GM12878 (cell line): ENCODE measurements around the gene FHOD3. TPM values are rescaled to one million over a fixed set of nuclear protein-coding genes. Genes with fewer than 3 reads are reported as not detected.

Experiments used
- ATAC-seq: fragments of 200-7000 bp; cut with Tn5 transposase; 3 replicates; pipeline ENCODE4 v1.9.1; 2020; ENCODE audit warnings: mild to moderate bottlenecking, moderate library complexity
- BruUV-seq: library from RNA; stranded (reverse); fragments of 400-500 nt; replicated peaks from 2 replicates; lab custom pipeline; 2021; lab: Mats Ljungman, UMichigan
- CTCF ChIA-PET: fragments of 300-600 bp; sonication (Branson Sonifier 250); formaldehyde crosslinking; extraction: SDS; loops from one replicate; lab custom pipeline; 2021; ENCODE audit warnings: inconsistent platforms; lab: Yijun Ruan, JAX
- POLR2A ChIA-PET: fragments of 350-600 bp; formaldehyde crosslinking; extraction: SDS; loops from one replicate; lab custom pipeline; 2021; ENCODE audit warnings: inconsistent platforms; lab: Charles Lee
- RAD21 ChIA-PET: fragments of 300-600 bp; sonication (Branson Sonifier 250); formaldehyde crosslinking; loops from one replicate; lab custom pipeline; 2023; ENCODE audit warnings: antibody characterized with exemption; ENCODE audit not compliant: unreplicated experiment; lab: Charles Lee
- SMC1A ChIA-PET: fragments of 300-600 bp; sonication (Branson Sonifier 250); formaldehyde crosslinking; loops from one replicate; lab custom pipeline; 2023; ENCODE audit not compliant: unreplicated experiment, uncharacterized antibody; lab: Charles Lee
- DNase-seq: peaks from one replicate; pipeline ENCODE4 v3.0.0-alpha.2; 2011; ENCODE audit warnings: low read depth, low spot score
- FAIRE-seq: peaks from 3 replicates; lab custom pipeline; 2011; peaks lifted over from hg19 to GRCh38; lab: Jason Lieb, UNC
- H2AFZ ChIP-seq: 2 replicates; pipeline ENCODE4 v1.6.0; 2011; ENCODE audit warnings: low read depth, low read length, control low read depth; ENCODE audit not compliant: control insufficient read depth
- H3K27ac ChIP-seq: 2 replicates; pipeline ENCODE4 v1.5.1; 2011; ENCODE audit warnings: control low read depth; ENCODE audit not compliant: control insufficient read depth, insufficient read depth
- H3K27me3 ChIP-seq, 2 experiments: replicated peaks in 1 of 2; 2 replicates each; pipeline versions ENCODE4 v1.6.0 to v1.6.1; 2011; ENCODE audit warnings: low read length in 1 of 2; ENCODE audit not compliant: control insufficient read depth in 2 of 2, insufficient read depth in 2 of 2
- H3K36me3 ChIP-seq, 2 experiments: 2 replicates each; pipeline ENCODE4 v1.5.1; 2011; ENCODE audit warnings: low read length in 1 of 2; ENCODE audit not compliant: control insufficient read depth in 2 of 2, insufficient read depth in 2 of 2
- H3K4me1 ChIP-seq: 2 replicates; pipeline ENCODE4 v1.6.1; 2011; ENCODE audit warnings: mild to moderate bottlenecking, low read length, moderate library complexity, mixed read lengths; ENCODE audit not compliant: control insufficient read depth, insufficient read depth
- H3K4me2 ChIP-seq: 2 replicates; pipeline ENCODE4 v1.6.0; 2011; ENCODE audit warnings: control low read depth; ENCODE audit not compliant: control insufficient read depth, insufficient read depth
- H3K4me3 ChIP-seq: fragments of 200-600 bp; sonication (generic); 2 replicates; pipeline ENCODE4 v1.5.1; 2016
- H3K79me2 ChIP-seq: 2 replicates; pipeline ENCODE4 v1.6.0; 2011; ENCODE audit warnings: low read length; ENCODE audit not compliant: control insufficient read depth, insufficient read depth
- H3K9ac ChIP-seq: 2 replicates; pipeline ENCODE4 v1.8.0; 2011; ENCODE audit warnings: low read length, control low read depth, mixed read lengths; ENCODE audit not compliant: control insufficient read depth, insufficient read depth
- H3K9me3 ChIP-seq: replicated peaks from 3 replicates; pipeline ENCODE4 v1.5.1; 2011; ENCODE audit warnings: mild to moderate bottlenecking, low read length; ENCODE audit not compliant: control insufficient read depth, insufficient read depth
- H4K20me1 ChIP-seq: 2 replicates; pipeline ENCODE4 v1.6.0; 2011; ENCODE audit not compliant: control insufficient read depth, insufficient read depth
- E2F8 ChIP-seq: fragments of 450-650 bp; IDR thresholded peaks from 2 replicates; pipeline ENCODE4 v1.6.1; 2018; ENCODE audit warnings: mild to moderate bottlenecking, low read depth, moderate library complexity; ENCODE audit not compliant: partially characterized antibody
- ZBED1 ChIP-seq: IDR thresholded peaks from 2 replicates; pipeline ENCODE4 v1.6.1; 2016; ENCODE audit warnings: borderline replicate concordance
- ZNF622 ChIP-seq: fragments of 450-650 bp; IDR thresholded peaks from 2 replicates; pipeline ENCODE4 v1.6.1; 2017; ENCODE audit warnings: mild to moderate bottlenecking, inconsistent platforms
- WGBS: methylation state at CpG from one replicate; pipeline ENCODE4 v1.1.6; 2016; ENCODE audit warnings: low lambda C conversion rate; ENCODE audit not compliant: insufficient replicate concordance, insufficient coverage; ENCODE audit errors: missing lambda C conversion rate; 5-methylcytosine and 5-hydroxymethylcytosine counted together
- in situ Hi-C: fragments of 300-500 bp; cut with MboI; formaldehyde crosslinking; loops from 9 replicates; pipeline ENCODE4 v1.14.3; 2018; ENCODE audit warnings: mixed read lengths
- intact Hi-C: fragments of 100-400 bp; cut with micrococcal nuclease; formaldehyde crosslinking; loops from one replicate; pipeline ENCODE4 v1.14.2; 2022; ENCODE audit not compliant: unreplicated experiment
- polyA plus RNA-seq, 11 experiments: library from polyadenylated mRNA; depleted of rRNA in 4 of 11; unstranded in 6 of 11; stranded (reverse) in 5 of 11; fragments of >200 nt; fragmentation: Nextera tagmentation in 4 of 11; fragmentation: Illumina TruSeq in 1 of 11; extraction: Ambion mirVana in 4 of 11; extraction: Trizol in 1 of 11; gene quantifications; 1 replicate in 1 of 11; 2 replicates in 10 of 11; pipeline versions ENCODE4 v1.2.1 to v1.2.3, GENCODE V29; 2011 to 2016; ENCODE audit warnings: inconsistent platforms in 2 of 11, missing spikeins in 2 of 11, low read depth in 1 of 11
- total RNA-seq, 4 experiments: library from RNA; depleted of rRNA in 3 of 4; stranded (reverse); fragments of >200 nt in 3 of 4; fragmentation: Illumina TruSeq in 1 of 4; extraction: Trizol in 1 of 4; gene quantifications; 2 replicates each; pipeline versions ENCODE4 v1.2.1 to v1.2.3, GENCODE V29; 2013 to 2021
- TF ChIP-seq, protein P1 (sequence below): IDR thresholded peaks from 2 replicates; pipeline ENCODE4 v1.6.1; 2012; ENCODE audit warnings: low read depth, low read length, improper control_type of control experiment
- TF ChIP-seq, protein P2 (sequence below): IDR thresholded peaks from 2 replicates; pipeline ENCODE4 v1.6.1; 2012; ENCODE audit warnings: improper control_type of control experiment, low read depth, low read length; ENCODE audit not compliant: insufficient replicate concordance

The FHOD3 gene
- total and polyA plus RNA-seq, 10 of the 15 experiments (the other 5 are each of a cell fraction or from before 2014, with no cell fraction given), result 0.77 to 26.7 (median 10.4) TPM

DNA sequence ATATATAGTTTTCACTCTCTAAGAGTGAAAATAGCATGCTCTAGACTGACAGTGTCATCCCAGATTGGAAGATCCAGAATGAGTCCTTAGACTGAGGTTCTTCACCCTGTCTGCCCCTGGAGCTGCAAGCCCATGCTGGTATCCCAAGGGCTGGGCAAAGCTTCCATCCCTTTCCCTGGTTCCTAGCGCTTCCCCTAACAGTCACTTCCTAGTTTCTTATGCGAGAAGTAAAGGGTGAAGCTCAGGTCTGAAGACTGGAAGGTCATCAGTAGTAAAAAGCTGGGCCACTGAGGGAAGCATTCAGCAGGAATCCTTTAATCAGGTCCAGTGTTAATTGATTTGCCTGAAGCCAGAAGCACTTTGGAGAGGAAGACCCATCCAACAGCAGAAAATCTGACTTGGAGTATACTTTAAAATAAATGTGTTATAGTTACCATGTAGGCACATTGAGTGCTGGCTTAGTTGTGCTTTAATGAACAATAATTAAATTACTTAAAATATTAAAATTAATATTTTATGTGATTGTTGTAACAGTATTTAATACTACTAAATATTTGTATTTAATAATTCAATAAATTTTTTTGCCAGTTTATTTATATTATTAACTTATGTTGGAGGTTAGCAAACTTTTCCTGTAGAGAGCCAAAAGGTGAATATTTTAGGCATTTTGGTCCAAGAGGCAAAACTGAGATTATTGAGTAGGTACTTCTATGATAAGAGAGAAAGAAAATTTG, 237.9 kb downstream of the FHOD3 start:
- intact Hi-C loops, result no loop called here
- CTCF ChIA-PET, result interaction anchor here (1.0 to 3.1 kb wide), 8 partner anchors 9 to 241 kb away, joined by 3 to 17 read pairs (median 4); no protein-coding TSS in a partner anchor

DNA sequence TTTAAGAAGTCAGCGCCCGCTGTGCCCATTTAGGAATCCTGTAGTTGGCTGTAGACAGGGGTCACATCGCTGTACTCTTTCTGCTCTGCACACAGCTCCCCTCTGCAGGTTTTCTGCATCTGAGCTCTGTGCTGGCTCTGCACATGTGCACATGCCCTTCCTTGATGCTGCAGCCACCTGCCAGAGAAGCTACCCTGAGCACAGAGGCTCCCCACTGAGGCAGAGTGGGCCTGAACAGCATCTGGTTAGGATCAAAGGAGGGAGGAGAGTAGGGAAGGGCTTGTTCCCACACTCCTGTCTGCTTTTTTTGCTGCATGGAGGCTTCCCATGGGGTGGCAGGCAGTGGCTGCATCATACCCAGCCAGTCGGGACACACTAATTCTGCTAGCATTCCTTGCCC, 238.9 kb downstream of the FHOD3 start:
- Histone ChIP-seq H2AFZ (no peak overlapping the region), H4K20me1 (no peaks in the 10 kb centered on the region), H3K27me3 (no peaks in the 10 kb centered on the region), H3K9ac (no peak overlapping the region), H3K79me2 (no peaks in the 10 kb centered on the region), H3K9me3 (no peaks in the 10 kb centered on the region), H3K4me1 (no peaks in the 10 kb centered on the region), H3K36me3 (no peaks in the 10 kb centered on the region; a peak in 2 of 4 replicates), H3K27ac (no peak overlapping the region), H3K4me2 (no peak overlapping the region), H3K4me3 (no peak overlapping the region)
- ATAC-seq (peak; percentile 17; the same call in 1 of the 3 replicates), FAIRE-seq (no peak), DNase-seq (no peak)
- no TSS peak for BruUV-seq
- ChIA-PET POLR2A (interaction anchor here (1.2 kb wide), 2 partner anchors 28 to 79 kb away, joined by 3 to 5 read pairs; no protein-coding TSS in a partner anchor), RAD21 (interaction anchor here (0.9 to 1.2 kb wide), 2 partner anchors 24 to 29 kb away, joined by 3 to 6 read pairs; no protein-coding TSS in a partner anchor), CTCF (interaction anchor here (1.1 to 1.2 kb wide), 4 partner anchors 8 to 239 kb away, joined by 3 to 6 read pairs (median 4); no protein-coding TSS in a partner anchor), SMC1A (interaction anchor here (0.5 to 2.7 kb wide), 9 partner anchors 11 to 410 kb away, joined by 3 to 14 read pairs (median 5); no protein-coding TSS in a partner anchor)
- in situ Hi-C loops (no loop called here), intact Hi-C loops (no loop called here)
- 52% methylated on average over 4 of the region's 4 CpGs for WGBS
- no peak for TF ChIP-seq E2F8
- TF ChIP-seq, protein P1, sequence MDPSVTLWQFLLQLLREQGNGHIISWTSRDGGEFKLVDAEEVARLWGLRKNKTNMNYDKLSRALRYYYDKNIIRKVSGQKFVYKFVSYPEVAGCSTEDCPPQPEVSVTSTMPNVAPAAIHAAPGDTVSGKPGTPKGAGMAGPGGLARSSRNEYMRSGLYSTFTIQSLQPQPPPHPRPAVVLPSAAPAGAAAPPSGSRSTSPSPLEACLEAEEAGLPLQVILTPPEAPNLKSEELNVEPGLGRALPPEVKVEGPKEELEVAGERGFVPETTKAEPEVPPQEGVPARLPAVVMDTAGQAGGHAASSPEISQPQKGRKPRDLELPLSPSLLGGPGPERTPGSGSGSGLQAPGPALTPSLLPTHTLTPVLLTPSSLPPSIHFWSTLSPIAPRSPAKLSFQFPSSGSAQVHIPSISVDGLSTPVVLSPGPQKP, result no peak
- TF ChIP-seq, protein P2, sequence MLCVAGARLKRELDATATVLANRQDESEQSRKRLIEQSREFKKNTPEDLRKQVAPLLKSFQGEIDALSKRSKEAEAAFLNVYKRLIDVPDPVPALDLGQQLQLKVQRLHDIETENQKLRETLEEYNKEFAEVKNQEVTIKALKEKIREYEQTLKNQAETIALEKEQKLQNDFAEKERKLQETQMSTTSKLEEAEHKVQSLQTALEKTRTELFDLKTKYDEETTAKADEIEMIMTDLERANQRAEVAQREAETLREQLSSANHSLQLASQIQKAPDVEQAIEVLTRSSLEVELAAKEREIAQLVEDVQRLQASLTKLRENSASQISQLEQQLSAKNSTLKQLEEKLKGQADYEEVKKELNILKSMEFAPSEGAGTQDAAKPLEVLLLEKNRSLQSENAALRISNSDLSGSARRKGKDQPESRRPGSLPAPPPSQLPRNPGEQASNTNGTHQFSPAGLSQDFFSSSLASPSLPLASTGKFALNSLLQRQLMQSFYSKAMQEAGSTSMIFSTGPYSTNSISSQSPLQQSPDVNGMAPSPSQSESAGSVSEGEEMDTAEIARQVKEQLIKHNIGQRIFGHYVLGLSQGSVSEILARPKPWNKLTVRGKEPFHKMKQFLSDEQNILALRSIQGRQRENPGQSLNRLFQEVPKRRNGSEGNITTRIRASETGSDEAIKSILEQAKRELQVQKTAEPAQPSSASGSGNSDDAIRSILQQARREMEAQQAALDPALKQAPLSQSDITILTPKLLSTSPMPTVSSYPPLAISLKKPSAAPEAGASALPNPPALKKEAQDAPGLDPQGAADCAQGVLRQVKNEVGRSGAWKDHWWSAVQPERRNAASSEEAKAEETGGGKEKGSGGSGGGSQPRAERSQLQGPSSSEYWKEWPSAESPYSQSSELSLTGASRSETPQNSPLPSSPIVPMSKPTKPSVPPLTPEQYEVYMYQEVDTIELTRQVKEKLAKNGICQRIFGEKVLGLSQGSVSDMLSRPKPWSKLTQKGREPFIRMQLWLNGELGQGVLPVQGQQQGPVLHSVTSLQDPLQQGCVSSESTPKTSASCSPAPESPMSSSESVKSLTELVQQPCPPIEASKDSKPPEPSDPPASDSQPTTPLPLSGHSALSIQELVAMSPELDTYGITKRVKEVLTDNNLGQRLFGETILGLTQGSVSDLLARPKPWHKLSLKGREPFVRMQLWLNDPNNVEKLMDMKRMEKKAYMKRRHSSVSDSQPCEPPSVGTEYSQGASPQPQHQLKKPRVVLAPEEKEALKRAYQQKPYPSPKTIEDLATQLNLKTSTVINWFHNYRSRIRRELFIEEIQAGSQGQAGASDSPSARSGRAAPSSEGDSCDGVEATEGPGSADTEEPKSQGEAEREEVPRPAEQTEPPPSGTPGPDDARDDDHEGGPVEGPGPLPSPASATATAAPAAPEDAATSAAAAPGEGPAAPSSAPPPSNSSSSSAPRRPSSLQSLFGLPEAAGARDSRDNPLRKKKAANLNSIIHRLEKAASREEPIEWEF, result no peak

More for the DNA sequence above, 237.9 kb downstream of the FHOD3 start:
- Histone ChIP-seq H2AFZ (no peak overlapping the region), H3K9me3 (no peaks in the 10 kb centered on the region), H3K79me2 (no peaks in the 10 kb centered on the region), H3K4me1 (no peaks in the 10 kb centered on the region), H3K4me2 (no peak overlapping the region), H3K36me3 (no peaks in the 10 kb centered on the region; a peak in 2 of 4 replicates), H3K9ac (no peak overlapping the region), H3K27ac (no peak overlapping the region), H3K27me3 (no peaks in the 10 kb centered on the region), H4K20me1 (no peaks in the 10 kb centered on the region), H3K4me3 (no peak overlapping the region)
- in situ Hi-C loops, result no loop called here
- DNase-seq (no peak), FAIRE-seq (no peak), ATAC-seq (no peak)
- 42% methylated on average over 2 of the region's 2 CpGs for WGBS
- BruUV-seq, result no TSS peak
- TF ChIP-seq ZNF622 (no peak), ZBED1 (no peak)
- ChIA-PET POLR2A (no interaction called here), RAD21 (interaction anchor here (2.1 kb wide), 1 partner anchor 37 kb away, joined by 8 read pairs; no protein-coding TSS in a partner anchor), SMC1A (interaction anchor here (1.2 to 3.2 kb wide), 8 partner anchors 12 to 130 kb away, joined by 3 to 21 read pairs (median 6); no protein-coding TSS in a partner anchor)
